ENCODE results near the gene ASB14.

The ASB14 gene

GRCh38 chr3:57256844-57257243, 35.6 kb downstream of the ASB14 start:
- Histone ChIP-seq H3K4me1 (ENCODE audit: control insufficient read depth, low read length) (no peaks in the 10 kb centered on the region), H3K27me3 (ENCODE audit: control insufficient read depth, low read length) (no peaks in the 10 kb centered on the region), H3F3A (ENCODE audit: control insufficient read depth, insufficient read depth) (peaks cover 5% of the 10 kb centered on the region), H3K9me2 (replicated peaks; ENCODE audit: control insufficient read depth, low read length) (no peaks in the 10 kb centered on the region), H3K9me3 (ENCODE audit: control insufficient read depth, insufficient read depth, low read length) (no peaks in the 10 kb centered on the region), H3K4me3 (ENCODE audit: low read length) (no peak overlapping the region), H3K36me3 (ENCODE audit: control insufficient read depth, low read length) (peaks cover 54% of the 10 kb centered on the region), H4K20me1 (ENCODE audit: control insufficient read depth, insufficient read depth, low read depth, low read length) (no peaks in the 10 kb centered on the region), H3K4me2 (ENCODE audit: low read length) (no peak overlapping the region), H3K79me2 (ENCODE audit: control insufficient read depth, low read length) (no peaks in the 10 kb centered on the region), H3K27ac (ENCODE audit: low read depth, low read length) (no peak overlapping the region)
- no peak for TF ChIP-seq EZH2phosphoT487 (IDR thresholded peaks at IDR 0.05; ENCODE audit: borderline replicate concordance, low read length)
- no peak for TF ChIP-seq CTCF (IDR thresholded peaks at IDR 0.05; ENCODE audit: low read depth, low read length, poor library complexity, severe bottlenecking)

- Histone ChIP-seq H3K79me2 (ENCODE audit: control insufficient read depth, low read length) (no peaks in the 10 kb centered on the region), H3K9me2 (replicated peaks; ENCODE audit: control insufficient read depth, low read length) (no peaks in the 10 kb centered on the region), H3K9me3 (ENCODE audit: control insufficient read depth, insufficient read depth, low read length) (no peaks in the 10 kb centered on the region), H4K20me1 (ENCODE audit: control insufficient read depth, insufficient read depth, low read depth, low read length) (no peaks in the 10 kb centered on the region), H3K4me1 (ENCODE audit: control insufficient read depth, low read length) (no peaks in the 10 kb centered on the region), H3K27me3 (ENCODE audit: control insufficient read depth, low read length) (no peaks in the 10 kb centered on the region), H3K4me3 (ENCODE audit: low read length) (no peak overlapping the region), H3F3A (ENCODE audit: control insufficient read depth, insufficient read depth) (no peaks in the 10 kb centered on the region; the same call in 1 of the 2 replicates), H3K4me2 (ENCODE audit: low read length) (no peak overlapping the region), H3K36me3 (ENCODE audit: control insufficient read depth, low read length) (peaks cover 40% of the 10 kb centered on the region), H3K27ac (ENCODE audit: low read depth, low read length) (no peak overlapping the region)
- TF ChIP-seq EZH2phosphoT487 (IDR thresholded peaks at IDR 0.05; ENCODE audit: borderline replicate concordance, low read length) (no peak), CTCF (IDR thresholded peaks at IDR 0.05; ENCODE audit: low read depth, low read length, poor library complexity, severe bottlenecking) (no peak)
Measured at GRCh38 chr3:57252404-57252803, 40.1 kb downstream of the ASB14 start.

- Histone ChIP-seq H3F3A (ENCODE audit: control insufficient read depth, insufficient read depth) (no peaks in the 10 kb centered on the region), H3K4me2 (ENCODE audit: low read length) (no peak overlapping the region), H3K4me1 (ENCODE audit: control insufficient read depth, low read length) (peaks cover 5% of the 10 kb centered on the region), H3K27ac (ENCODE audit: low read depth, low read length) (no peak overlapping the region), H3K27me3 (ENCODE audit: control insufficient read depth, low read length) (no peaks in the 10 kb centered on the region), H3K9me3 (ENCODE audit: control insufficient read depth, insufficient read depth, low read length) (no peaks in the 10 kb centered on the region), H3K36me3 (ENCODE audit: control insufficient read depth, low read length) (peaks cover 81% of the 10 kb centered on the region), H3K9me2 (replicated peaks; ENCODE audit: control insufficient read depth, low read length) (no peaks in the 10 kb centered on the region), H3K79me2 (ENCODE audit: control insufficient read depth, low read length) (no peaks in the 10 kb centered on the region), H3K4me3 (ENCODE audit: low read length) (no peak overlapping the region), H4K20me1 (ENCODE audit: control insufficient read depth, insufficient read depth, low read depth, low read length) (no peaks in the 10 kb centered on the region)
- no peak for TF ChIP-seq CTCF (IDR thresholded peaks at IDR 0.05; ENCODE audit: low read depth, low read length, poor library complexity, severe bottlenecking)
- no peak for TF ChIP-seq EZH2phosphoT487 (IDR thresholded peaks at IDR 0.05; ENCODE audit: borderline replicate concordance, low read length)
Measured at GRCh38 chr3:57244946-57245345, 47.5 kb downstream of the ASB14 start.

Measured in DOHH2 (cell line).